T-helper 1 cell (primary cell): ENCODE data around the gene CLPSL2.

ENCODE experiments used
- DNase-seq, 5 donors: peaks; one replicate each; pipeline ENCODE4 v3.0.0-alpha.2; 2012 to 2020

The CLPSL2 gene

DNA sequence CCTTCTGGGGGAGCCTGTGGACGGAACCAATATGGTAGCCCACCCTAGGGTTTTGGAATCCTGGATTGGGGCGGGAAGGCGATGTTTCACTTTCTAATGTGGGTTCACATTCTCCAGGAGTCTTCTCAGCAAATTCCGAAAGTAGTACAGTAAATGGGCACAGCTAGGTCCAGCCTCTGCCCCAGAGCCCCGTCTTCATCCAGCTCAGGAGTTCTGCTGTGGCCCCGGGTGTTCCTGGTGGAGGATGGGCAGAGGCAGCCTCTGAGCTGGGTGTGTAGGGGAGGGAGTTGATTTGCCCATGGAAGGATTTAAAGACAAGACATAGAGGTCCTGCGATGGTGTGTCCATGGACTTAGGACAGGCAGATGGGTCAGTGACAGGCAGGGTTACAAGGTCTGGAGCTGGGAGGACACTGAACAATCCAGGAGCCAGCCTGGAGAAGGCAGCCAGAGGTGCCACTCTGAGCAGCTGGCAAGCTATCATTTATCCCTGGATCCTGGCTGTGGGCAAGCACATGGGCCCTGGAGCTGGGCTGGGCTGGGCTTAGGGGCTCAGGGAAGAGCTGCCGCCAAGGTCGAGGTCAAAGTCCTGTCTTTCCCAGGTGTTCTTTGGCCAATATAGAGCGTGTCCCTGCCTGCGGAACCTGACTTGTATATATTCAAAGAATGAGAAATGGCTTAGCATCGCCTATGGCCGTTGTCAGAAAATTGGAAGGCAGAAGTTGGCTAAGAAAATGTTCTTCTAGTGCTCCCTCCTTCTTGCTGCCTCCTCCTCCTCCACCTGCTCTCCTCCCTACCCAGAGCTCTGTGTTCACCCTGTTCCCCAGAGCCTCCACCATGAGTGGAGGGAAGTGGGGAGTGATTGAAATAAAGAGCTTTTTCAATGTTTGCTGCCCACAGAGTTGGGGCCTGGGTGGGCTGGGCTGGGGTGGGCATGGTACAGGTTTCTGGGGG lies 11.1 kb downstream of the CLPSL2 start:
- no peak for DNase-seq

DNA sequence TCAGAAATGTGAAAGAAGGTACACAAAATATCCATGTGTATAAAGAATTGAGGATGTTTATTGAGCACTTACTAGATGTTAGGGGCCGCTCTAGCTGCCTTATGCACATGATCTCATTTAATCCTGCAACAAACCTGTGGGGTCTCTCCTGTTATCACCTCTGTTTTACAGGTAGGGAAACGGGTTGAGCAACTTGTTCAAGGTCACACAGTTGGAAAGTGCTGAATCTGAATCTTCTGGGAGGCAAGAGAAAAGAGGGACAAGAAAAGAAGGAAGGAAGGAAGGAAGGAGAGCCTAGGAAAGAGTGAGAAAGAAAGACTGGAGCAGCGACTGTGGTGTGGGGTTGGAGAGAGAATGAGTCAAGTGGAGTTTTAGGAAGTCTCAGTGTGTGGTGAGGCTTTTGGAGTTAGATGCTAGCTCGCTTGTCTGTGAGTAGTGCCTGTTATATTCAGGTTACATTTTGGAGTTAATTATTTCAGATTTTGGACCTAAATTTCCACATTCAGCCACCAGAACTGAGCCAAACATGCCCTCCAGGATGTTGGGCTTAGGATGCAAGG lies 12.1 kb downstream of the CLPSL2 start:
- no peak for DNase-seq

DNA sequence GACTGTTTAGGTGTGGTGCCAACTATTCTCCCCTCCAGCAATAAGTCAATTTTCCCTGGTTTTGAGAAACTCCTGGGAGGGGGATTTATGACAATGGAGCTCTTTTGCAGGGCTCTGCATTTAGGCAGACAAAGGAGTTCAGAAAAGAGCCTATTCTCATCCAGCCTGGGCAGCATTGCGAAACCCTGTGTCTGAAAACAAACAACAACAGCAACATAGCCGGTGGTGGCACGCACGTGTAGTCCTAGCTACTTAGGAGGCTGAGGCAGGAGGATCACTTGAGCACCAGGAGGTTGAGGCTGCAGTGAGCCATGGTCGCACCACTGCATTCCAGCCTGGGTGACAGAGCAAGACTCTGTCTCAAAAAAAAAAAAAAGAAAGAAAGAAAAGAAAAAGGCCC lies 14.3 kb downstream of the CLPSL2 start:
- no peak for DNase-seq

DNA sequence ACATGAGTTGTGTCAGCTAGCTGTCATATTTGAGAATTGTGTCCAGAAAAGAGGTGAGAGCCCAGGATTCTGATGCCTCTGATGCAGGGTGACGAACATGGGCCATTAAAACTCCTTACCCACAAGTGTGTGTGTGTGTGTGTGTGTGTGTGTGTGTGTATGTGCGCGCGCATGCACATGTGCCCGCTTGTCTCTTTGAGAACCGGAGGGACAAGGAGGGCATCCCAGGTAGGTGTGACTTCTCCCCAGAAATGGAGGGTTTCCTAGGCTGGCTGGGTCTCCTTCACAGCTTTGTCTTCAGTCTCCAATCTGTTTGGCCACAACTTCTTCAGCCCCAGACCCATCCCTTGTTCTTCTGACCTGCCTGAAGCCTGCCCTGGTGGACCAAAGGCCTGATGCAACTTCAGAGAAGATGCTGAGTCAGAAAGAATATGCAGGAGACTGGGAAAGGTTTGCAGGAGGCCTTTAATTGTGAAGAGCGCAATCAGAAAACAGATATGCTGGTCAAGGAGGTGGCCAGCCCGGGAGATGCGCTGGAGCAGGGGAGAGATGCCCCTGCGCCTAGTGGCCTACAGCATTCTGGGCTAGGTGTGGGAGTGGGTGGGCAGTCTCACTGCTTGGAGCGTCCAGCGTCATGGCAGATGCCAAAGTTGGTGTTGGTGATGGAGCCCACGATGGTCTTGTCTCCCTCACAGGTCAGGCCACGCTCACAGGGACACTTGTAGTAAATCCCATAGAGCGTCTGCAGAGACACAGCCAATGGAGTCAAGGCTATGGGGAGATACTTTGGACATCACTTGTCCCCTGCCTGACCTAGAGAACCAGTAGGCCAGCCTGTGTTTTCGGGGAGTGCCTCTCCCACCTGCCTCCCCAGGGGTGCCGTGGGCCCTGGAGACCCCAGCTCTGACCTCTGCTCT lies 18.4 kb downstream of the CLPSL2 start:
- DNase-seq: no peak

DNA sequence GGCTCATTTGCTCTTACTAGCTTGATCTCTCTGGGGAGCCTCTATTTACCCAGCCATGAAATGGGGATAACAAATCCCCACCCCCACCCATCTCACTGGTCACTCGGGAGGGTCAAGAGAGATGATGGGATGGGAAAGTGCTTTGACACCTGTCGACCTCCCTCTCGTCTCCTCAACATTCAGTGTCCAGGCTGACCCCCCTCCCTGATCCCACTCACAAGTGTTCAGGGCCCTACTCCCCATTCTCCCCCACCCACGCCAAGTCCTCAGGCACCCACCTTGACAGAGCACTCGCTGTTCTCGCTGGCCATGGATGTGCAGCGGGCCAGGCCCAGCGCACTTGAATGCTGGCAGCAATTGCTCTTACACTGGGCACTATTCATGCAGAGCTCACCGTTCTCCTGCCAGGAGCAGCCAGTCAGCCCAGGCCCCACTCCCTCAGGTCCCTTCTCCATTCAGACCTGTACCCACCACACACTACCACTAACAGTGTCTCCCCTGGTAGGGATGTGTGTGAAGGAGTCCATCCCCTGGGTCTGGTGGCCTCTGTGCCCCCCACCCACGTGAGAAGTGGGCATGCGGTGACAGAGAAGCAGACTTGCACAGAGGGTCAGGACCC lies 19.2 kb downstream of the CLPSL2 start:
- DNase-seq: no peak

DNA sequence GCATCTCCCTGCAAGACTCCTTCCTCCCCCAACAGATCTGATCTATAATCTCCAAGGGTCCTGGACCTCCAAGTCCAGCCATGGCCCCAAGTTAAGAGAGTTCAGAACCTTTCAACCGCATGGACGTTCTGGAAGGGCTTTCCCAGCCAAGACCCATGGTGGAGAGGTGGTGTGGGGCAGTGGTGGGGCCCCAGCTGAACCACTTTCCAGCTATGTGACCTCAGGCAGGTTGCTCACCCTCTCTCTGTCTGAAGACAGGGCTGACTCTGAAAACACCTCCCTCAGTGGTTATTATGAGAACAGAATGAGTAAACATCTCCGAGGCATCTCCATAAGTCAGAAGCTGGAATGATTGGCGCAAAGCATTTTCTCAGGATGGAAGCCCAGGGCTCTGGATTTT lies 19.8 kb downstream of the CLPSL2 start:
- no peak for DNase-seq

DNA sequence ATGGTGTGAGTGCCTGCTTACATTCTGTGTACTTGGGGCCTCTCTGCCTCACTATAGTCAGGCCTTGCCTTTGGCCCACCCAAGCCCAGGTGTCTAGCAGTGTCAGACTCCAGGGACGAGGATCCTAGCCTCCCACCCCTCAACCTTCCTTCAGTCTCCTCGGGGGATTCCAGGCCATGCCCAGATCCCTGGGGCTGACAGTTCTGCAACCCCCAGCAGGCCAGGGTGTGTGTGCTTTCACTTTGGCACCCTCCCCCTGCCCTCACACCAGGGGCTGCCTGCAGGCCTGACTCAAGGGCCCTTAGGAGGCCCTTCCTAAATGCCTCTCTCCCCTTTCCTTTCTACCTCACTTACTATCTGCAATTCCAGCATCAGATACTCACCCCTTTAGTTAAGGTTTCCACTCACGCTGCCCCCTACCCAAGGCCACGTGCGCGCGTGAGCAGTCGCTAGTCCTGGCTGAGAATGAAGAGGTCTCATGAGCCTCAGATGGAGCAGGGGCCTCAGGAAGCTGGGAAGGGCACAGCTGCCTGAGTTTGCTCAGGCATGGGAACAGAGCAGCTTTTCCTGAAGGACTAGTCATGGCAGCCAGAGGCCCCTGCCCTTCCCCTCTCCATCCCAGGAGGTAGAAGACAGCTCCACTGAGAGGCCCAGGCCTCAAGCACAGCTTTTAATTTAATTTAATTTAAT lies 21.6 kb downstream of the CLPSL2 start:
- no peak for DNase-seq

DNA sequence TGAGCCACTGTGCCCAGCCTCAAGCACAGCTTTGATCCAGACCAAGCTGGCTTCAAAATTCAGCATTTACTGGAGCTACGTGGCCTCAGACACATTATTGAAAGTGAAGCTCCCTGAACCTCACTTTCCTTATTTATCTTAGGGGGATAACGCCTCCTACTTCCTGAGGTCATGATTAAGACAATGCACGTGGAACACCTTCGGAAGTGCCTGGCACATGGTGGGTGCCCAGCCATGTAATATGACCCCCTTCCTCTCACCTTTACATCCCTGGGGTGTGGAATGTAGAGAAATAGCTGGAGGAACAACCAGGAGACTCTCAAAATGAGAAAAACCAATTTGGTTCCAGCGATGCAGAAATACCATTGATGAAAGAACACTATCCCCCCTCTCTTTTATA lies 22.3 kb downstream of the CLPSL2 start:
- DNase-seq: no peak

DNA sequence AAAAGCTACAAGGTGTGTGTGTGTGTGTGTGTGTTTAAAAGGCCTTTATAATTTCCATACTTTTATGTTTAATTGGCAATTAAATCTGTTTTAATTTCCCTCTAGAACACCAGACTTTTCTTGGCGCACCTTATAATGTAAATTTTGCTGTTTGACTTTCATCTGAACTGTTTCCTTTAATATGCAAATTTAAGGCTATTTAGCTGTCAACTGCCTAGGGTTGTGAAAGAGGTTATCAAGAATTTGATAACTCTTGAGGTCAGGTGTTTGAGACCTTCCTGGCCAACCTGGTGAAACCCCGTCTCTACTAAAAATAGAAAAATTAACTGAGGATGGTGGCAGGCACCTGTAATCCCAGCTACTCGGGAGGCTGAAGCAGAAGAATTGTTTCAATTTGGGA lies 24.8 kb downstream of the CLPSL2 start:
- DNase-seq: no peak

DNA sequence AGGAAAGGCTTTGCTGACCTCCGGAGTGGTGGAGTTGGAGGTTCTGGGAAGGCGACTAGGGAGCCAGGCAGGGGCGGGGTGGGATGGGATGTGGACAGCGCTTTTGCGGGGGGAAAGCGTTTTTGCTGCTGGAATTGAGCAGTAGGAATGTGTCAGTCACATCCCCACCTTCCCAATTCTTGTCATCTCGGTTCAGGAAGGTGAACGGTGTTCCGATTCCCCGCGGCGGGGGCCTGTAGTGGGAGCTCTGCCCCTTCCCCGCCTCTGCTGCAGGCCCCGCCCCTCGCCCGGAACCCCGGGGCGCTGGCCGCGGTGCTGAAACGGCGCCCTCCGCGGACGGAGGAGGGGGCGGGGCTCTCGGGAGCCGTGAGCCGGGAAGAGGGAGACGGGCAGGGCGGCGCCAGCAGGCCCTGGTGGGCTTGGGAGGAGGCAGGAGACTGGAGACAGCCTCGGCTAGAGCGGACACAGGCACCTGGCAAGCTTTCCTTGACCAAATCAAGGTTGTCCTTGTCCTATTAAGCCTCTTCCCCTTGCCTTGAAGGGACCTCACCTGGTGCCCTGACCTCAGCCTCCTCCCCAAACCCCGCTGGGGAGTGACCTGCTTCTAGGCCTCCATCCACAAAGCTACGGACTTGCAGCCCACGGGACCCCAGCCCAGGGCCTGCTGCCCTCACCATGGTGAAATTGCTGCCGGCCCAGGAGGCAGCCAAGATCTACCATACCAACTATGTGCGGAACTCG lies 28.8 kb downstream of the CLPSL2 start, which contains the start of gene LHFPL5:
Gene LHFPL5, plus strand, starts transcription at position 357 of the 741 bp plus-strand sequence. Its CDS starts 319 bp downstream, at position 676.
- DNase-seq: peak in 3 of 5 donors; percentile 31 to 36 (median 35)

DNA sequence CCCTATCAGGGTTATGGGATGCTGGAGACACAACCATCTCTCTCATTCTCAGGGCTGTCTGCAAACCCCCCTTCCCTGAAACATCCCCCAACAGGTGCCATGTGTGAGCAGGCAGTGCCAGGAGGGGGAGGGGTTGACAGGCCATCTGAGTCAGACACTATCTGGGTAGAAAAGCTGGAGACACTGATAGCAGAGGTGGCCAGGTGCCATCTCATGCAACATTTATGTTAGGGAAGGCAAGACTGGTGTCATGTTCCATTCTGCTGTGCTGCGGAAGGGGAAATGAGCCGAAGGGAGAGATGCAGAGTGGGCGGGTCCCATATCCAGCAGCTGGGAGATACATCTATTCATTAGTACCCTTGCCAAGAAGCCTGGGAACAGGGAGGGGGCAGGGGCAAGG lies 32.3 kb downstream of the CLPSL2 start:
- DNase-seq: no peak

DNA sequence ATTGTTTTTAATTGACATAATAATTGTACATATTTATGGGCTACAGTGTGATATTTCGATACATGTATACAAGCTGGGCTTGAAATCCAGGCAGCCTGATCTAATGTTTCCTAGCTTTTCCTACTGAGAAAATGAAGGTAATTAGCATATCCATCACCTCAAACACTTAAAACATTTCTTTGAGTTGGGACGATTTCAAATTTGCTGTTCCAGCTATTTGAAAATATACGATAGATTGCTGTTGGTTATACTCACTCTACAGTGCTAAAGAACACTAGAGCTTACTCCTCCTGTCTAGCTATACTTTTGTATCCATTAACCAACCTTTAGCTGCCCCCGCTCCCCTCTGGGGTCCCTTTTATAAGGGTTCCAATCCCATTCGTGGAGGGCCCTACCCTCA lies 33.4 kb downstream of the CLPSL2 start:
- no peak for DNase-seq

DNA sequence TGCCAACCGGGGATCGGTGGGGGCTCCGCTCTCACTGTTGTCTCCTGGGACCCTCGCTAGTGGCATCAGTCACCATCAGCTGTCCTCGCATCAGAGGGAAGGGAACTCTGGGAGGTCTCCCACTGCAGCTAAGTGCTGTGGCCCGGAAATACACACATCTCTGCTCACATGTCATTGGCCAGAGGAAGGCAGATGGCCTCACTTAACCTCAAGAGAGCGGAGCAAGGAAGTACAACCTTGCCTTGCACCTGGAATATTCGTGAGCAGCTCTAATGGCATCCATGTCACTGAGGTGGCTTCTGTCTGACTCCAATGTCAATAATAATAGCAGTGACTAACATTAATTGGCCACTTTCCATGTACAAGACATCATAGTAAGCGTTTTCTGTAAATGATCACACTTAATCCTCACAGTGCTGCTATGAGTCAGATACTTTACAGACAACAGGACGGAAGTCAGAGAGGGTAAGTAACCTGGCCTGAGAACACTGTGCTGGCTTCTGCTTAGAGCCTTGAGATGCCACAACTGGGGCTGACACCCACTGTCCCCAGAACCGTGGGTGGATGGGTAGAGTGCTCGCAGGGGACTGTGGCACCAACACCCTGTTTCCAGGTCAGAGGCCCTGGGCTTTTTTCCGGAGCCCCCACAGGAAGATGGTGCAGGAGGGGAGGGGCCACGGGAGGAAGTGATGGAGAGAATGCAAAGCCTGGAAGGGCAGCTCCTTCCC lies 34.7 kb downstream of the CLPSL2 start:
- DNase-seq: peak in 1 of 5 donors; percentile 23

DNA sequence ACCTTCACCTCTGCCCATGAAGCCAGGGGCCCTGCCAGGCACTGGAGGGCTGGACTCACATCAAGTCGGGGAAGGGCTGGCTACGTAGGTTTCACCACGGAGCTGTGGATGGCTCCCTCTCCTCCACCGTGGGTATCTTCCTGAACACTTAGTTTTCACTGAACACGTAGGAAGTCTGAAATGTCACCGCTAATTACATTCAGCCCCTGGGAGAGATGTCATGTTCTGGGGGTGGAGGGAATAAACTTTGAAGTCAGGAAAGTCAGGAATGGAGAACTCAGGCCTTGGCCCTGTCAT lies 35.2 kb downstream of the CLPSL2 start:
- DNase-seq: no peak

DNA sequence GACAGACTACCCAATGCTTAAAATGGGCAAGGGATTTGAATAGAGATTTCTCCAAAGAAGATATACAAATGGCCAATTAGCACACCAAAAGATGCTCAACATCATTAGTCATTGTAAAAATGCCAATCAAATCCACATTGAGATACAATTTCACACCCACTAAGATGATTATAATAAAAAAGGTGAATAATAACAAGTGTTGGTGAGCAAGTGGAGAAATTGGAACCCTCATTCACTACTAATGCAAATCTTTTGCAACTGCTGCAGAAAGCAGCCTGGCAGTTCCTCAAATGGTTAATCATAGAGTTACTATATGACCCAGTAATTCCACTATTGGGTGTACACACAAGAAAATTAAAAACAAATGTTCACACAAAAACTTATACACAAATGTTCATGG lies 41.1 kb downstream of the CLPSL2 start:
- no peak for DNase-seq

DNA sequence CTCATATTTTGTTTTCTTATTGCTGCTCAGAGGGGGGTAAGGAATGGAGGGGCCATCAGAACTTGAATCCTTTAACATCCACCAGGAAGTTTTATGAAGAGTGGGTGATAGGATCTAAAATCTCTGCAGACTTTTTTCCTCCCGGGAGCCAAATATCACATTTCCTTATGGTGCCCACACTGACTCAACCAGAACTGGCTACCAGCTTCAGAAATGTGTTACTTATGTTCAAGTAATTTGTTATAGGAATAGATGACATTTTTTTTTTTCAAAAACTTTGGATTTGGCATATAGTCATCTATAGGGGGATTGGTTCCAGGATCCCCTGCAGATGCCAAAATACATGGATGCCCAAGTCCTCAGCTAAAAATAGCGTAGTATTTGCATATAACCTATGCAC lies 47.2 kb downstream of the CLPSL2 start:
- DNase-seq: no peak

DNA sequence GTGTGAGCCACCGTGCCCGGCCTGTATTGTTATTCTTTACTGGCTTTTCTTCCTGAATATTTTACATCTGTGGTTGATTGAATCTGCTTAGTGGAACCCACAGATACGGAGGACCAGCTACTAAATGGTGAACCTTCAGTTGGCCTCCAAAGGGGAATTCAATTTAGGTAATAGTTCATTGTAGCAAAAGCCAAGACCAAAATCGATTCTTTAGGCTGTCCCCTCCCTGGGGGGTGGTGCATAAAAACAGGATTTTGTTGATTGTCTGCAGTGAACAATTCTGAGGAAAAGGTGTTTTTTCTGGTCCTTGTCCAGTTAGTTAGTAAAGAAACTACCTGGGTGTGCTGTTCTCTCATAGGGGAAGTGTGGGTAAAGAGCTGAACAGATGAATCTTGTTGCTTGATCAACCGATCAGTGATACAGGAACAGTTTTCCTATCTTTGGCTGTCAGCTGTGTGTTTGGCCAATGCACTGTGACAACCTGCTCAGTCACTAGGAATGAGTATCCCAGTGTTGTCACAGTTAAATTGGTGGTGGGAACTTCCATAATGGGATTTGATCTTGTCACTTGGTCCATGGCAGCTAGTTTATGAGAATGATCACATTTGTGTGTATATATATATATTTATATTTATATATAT lies 48.3 kb downstream of the CLPSL2 start:
- DNase-seq: no peak
